Kidney glomerular epithelial cell (primary cell): ENCODE data around the gene ROBO1.

Experiments used
- DNase-seq: peaks from one replicate; lab custom pipeline; 2025; lab: John Stamatoyannopoulos, UW

Gene ROBO1

DNA sequence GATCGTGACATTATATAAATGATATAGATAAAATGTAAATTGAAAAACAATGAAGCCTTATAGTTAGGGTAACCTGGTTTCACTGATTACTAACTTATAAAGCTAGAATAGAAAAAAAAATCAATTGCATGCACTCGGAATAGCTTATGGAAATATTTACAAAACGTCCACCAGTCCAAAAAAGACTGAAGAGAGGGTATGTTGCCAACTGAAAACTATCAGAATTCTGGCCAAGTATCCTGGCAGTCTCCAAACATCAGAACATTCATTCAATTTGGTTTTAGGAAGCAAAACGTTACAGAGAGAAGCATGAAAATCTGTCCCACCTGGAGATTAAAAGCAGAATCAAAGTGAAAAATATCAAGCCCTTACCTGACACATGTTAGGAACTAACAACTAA is 892.4 kb downstream of the ROBO1 start:
- no peak for DNase-seq

DNA sequence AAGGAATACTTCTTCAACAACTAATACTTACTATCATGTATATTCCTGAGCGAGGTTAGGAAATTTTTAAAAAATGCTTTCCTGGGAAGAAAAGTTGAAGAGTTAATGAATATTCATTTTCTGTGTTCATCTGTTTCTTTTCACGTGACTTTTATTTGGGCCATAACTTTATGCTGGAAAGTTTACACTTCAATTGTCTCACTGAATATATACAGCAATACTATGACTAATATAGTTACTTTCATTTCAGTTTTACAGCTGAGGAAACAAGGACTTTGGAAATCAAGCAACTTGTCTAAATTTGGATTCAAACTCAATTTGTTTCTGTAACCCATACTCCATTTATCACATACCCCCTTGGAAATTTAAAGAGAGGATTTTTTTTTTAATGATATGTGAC is 894.2 kb downstream of the ROBO1 start:
- no peak for DNase-seq

GRCh38 chr3:78872195-78872594 is 895.6 kb downstream of the ROBO1 start:
- peak; percentile 79 for DNase-seq

- peak; percentile 46 for DNase-seq
Measured at GRCh38 chr3:78871048-78871447, 896.8 kb downstream of the ROBO1 start.

DNA sequence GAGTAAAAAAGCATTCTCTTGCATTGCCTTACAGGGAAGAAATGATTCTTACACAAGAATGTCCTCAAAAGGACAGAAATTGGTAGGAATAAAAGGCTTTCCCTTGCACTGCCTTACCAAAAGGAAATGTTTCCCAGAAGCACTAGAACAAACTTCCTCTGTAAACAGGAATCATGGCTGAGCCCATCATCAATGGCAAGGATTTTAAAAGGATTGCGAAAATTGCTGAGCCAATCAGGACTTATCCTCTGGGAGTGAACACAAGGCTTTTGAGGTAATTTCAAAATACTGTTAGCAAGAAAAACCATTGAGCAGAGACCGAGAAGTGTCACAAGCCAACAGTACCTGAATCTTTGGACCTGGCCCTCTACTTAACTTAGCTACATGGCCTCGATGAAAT is 897.3 kb downstream of the ROBO1 start:
- DNase-seq: no peak

GRCh38 chr3:78868570-78868969 is 899.2 kb downstream of the ROBO1 start:
- no peak for DNase-seq

DNA sequence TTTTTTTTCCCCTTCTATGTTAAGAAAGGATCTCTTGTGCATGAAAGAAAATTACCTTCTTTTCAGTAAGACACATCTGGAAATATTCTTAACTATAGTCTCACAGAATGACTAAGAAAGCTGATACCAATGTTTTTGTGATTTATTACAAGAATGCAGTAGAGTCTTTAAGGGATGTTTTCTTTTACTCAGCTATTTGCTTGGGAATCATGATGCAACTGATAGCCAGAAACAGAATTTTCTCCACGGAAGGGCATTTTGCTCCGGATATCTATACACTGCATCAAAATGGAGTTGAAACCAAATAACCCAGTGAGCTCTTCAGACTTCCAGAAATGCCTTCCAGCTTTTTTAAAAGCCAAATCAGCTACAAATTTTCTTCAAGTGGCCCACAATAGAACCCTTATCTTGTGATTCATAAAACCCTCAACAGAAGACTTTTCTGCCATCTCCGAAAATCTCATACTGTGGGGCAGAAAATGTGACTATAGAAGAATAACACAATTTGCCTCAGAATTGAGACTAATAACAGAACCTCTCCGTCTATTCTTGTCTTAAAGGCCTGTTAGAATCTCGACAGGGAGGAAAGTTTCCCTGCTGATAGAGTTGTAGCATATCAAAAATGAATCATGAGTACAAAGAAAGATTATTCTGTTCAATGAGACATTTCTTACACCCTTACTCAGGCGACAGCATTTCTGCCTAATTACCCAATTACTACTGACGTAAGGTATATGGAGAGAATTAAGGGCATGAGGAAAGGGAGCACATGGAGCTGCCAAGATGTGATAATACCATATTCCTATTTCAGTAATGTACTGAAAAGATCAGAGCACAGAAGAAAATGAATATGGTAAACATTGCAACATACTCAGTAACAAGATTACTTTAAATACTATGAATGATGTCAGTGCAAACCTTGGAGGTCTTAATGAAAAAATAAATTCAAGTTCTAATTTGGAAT is 900.1 kb downstream of the ROBO1 start:
- DNase-seq: peak; percentile 27

DNA sequence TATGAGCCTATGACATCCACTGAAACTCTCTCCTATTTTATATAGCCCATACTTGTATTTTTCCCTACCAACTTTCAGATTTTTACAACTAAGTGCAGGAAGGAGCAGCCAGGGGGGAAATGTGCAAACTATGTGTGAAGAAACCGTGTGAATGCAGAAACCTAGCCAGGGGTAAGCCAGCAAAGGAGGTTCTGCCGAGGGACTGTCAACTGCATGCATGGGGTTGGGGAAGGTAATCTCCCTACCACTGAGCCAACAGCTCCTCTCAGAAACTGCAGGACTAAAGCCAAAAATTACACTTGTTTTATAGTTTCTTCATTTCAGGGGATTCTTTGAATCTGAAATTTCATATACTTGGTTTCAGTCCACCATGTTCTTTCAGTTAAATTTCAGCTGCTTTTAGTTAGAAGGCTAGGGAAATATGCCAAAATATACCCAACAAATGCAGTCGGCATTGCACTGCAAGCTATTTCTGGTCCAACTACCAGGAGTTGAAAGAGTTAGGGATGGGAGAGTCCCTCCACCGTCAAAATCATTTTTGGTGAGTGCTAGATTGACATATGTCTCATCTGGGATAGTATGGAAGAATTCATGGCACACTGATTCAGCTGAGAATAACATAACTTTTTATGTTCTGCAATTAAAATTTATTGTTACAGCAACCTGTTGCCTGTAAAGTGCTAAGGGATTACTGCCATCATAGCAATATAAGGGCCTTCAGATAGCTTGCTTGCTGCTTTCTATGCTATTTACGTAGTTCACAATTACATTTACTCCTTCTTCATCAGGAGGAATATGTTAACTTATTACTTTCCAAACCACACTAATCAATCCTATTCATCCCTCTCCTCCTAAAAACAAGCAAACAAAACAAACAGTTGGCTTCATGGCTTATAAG is 904.2 kb downstream of the ROBO1 start:
- DNase-seq: no peak

- DNase-seq: no peak
Measured at GRCh38 chr3:78861156-78861555, 906.6 kb downstream of the ROBO1 start.

DNA sequence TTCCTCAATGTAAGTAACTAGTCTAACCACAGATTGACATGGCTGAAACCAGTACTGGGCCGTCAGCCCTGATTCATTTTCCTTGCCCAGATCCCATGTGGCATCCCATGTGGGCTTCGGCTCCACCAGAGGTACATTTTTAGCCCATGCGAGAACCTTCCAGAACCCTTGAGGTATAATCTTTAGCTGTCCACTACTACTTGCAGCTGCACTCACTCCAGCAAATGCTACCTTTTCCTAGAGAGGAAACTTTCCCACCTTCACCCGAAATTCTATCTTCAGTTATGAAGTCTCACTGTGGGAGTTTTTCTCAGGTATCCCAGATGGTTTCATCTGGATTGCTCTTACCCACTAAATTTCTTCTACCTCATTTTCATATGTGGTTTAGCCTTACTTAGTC is 907.2 kb downstream of the ROBO1 start:
- DNase-seq: no peak

DNA sequence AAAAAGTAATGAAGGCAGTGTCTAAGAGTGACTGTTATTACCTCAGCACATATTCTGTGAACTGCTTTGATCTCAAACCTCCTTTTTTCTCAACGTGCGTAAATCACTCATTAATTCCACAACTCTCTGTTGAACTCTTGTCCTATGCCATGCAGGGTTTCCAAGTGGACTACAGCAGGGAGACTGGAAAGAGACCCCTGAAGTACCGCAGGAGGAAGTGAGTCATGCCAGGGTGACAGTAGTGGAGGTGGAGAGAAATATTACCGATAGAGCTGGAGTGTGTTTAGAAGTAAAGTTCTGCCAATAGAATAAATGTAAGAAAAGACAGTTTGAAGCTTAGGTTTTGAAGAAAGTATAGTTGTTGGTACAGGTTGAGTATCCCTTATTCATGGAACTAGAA is 908.9 kb downstream of the ROBO1 start:
- DNase-seq: no peak

- DNase-seq: no peak
Measured at GRCh38 chr3:78858174-78858573, 909.6 kb downstream of the ROBO1 start.

DNA sequence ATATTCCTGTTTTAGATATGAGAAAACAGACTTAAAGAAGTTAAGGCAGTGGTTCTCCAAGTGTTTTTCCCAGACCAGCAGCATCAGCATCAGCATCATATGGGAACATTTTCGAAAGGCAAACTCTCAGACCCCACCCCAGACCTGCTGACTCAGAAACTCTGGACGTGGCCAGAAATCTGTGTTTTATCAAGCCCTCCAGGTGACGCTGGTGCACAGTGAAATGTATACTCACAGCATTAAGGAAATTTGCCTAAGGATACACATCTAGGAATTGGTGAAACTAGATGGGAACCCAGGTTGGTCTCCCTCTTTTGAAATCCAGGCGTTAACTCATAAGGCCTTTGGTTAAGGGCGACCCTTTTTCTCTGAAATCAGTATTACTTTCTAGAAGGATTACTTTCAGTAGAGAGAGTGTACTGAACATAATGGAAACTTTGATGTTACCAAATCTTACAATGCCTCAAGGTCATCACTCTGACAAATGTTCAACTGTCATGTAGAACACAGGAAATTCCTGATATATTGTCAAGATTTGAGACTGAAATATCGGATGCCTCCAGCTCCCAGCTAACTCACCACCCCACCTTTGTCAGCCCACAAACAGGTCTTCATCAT is 910.2 kb downstream of the ROBO1 start:
- no peak for DNase-seq

DNA sequence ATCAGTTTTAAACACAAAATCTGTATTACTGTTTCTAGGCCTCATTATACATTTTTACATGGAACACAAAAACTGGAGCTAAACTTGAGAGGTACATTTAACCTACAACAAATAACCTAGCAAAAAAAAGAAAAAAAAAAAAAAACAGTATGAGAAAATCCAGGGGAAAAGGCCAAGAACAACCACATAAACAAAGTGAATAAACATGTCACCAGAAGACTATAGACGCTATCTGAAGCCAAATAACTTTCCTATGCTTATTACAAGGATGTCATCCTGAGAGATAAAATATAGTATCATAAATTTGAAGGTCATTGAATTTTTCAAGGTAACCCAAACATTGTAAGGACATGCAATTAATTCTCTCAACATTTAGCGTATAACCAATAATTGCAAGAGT is 911.6 kb downstream of the ROBO1 start:
- no peak for DNase-seq

DNA sequence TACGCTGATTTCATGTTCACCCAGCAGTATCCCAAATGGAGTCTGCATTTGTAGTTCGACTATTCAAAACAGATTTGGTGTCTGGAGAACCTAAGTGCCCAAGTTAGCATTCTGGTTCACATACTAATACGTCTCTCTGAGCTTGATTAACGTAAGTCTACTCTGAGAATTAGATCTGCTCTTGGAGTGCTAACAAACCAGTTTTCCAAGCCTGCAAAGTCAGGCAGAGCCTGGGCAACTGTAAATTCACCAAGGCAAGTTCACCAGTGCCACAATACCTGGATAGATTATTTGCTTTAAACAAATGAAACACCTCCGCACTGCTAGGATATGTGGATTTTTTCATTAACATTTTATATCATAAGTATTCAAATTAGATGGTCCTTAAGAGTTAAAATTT is 912.6 kb downstream of the ROBO1 start:
- DNase-seq: no peak

DNA sequence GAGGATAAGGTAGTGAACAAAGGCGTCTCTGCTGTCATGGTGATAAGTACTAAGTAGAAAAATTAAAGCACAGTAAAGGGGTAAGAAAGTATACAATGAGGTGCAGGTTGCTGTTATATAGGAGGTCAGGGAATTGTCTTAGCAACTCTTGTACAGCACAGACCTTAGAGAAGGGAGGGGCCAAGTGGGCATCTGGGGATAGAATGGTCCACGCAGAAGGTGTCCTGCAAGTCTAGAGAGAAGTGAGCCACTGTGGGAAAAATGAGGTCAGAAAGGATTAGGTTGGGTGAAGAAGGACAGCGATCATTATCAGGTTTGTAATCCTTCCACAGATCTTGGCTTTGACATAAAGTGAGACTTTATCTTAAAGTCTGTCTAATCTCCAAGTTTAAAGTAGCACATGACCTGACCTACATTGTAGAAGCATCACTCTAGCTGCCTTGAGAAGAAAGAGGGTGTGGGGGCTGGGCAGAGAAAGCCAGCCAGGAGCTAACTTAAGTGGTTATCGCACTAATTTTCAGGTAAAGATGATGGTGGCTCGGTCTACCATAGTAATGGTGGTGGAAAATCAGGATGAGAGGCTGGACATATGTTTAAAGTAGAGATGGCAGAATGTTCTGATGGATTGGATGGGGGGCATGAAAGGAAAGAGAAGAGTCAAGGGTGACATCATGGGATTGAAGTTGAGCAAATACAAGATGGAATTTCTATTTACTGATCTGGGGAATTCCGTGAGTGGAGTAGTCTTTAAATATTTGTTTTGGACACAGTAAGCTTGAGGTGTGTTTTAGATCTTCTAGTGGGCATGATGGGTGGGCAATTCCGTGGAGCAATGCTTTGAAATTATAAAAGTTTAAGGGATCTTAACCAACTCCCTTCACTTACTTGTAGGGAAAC is 919.2 kb downstream of the ROBO1 start:
- no peak for DNase-seq

DNA sequence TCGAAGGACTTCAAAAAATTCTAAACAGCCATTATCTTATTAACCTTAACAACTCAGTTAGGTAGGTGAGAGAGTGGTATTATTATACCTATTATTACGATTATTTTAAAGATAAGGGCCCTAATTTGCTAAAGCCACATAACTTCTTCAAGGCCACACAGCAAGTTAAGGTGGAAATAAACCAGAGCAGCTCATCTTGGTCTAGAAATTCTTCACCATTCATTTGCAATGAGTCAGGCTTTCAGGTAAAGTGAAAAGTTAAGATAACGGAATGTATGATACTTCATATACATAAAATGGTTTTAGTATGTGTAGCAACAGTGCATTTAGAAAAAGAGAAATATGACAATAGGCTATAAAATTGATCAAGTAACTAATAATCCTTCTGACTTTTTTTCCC is 920.2 kb downstream of the ROBO1 start:
- DNase-seq: no peak

DNA sequence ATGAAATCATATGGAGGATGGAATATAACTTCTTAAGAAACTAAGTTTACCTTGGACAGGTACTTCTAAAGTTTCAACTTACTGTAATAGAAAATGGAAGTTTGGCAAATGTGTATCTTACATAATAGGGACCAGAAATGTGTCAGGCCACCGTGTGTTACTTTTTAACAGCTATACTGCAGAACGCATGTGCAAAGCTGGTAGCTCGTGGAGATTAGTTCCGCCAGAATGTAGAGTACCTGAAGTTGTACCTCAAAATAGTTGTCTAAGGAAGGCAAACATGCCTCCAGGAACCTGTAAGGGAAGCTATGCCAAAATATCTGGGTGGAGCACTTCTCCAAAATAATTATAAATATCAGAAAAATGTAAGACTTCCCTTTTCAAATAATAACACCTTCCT is 920.6 kb downstream of the ROBO1 start:
- DNase-seq: no peak

DNA sequence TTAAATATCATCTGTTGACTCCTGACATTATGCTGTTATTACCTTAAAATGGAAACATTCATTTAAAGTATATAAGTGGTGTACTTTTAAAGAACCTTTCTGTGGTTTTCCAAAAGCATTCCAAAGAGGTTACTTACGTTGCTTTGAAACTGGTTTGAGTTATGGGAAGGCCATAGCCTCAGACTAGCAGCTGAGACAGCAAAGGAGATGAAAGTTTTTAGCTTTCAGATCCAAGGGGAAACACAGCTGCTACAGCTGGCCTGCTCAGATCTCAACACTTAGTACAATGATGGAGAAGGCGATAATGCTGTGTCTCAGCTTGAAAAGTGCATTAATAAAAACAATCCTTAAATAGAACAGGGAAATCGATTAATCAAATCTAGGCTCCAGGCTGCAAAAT is 921.1 kb downstream of the ROBO1 start:
- DNase-seq: no peak

- DNase-seq: no peak
Measured at GRCh38 chr3:78845605-78846004, 922.2 kb downstream of the ROBO1 start.

DNA sequence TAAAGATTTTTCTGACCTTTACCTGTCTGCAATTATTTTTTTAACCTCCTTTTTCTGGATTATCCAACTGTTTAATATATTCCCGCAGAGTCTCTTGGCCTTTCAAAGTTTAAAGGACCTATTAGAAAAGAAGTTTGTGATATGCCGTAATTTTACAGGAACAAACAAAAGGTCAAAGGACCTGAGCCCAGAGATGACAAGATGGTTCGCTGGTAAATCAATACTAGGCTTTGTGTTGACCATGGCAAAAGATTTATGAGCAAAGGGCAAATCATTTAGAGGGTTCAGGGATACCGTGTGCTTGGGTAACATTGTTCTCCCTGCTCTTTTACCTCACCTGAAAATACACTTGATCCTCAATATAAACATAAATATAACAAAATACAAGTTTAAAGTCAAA is 923.5 kb downstream of the ROBO1 start:
- no peak for DNase-seq
